WTC11 (cell line): ENCODE results near the gene MAPK8IP2. TPM values are rescaled to one million over a fixed set of nuclear protein-coding genes. Genes with fewer than 3 reads are reported as not detected.

Source experiments
- ATAC-seq: fragments of 200-7000 bp; cut with Tn5 transposase; 2 replicates; pipeline ENCODE4 v1.10.0; 2021; ENCODE audit warnings: mild to moderate bottlenecking, moderate library complexity
- CTCF ChIA-PET: fragments of 300-600 bp; sonication (Branson Sonifier 250); formaldehyde crosslinking; loops from one replicate; lab custom pipeline; 2021; ENCODE audit warnings: antibody characterized with exemption; lab: Charles Lee
- POLR2A ChIA-PET: fragments of 350-600 bp; sonication (Branson Sonifier 250); formaldehyde crosslinking; loops from one replicate; lab custom pipeline; 2021; ENCODE audit warnings: antibody characterized with exemption; lab: Charles Lee
- DNase-seq: peaks from one replicate; pipeline ENCODE4 v3.0.0; 2021; ENCODE audit warnings: low spot score
- H3K27ac Mint-ChIP-seq: 2 replicates; pipeline ENCODE4 v1.8.0; 2021; ENCODE audit warnings: mixed read lengths
- H3K27me3 Mint-ChIP-seq: 2 replicates; pipeline ENCODE4 v1.8.0; 2021; ENCODE audit warnings: low read depth, mild to moderate bottlenecking, moderate library complexity, mixed read lengths
- H3K36me3 Mint-ChIP-seq: 2 replicates; pipeline ENCODE4 v1.8.0; 2021; ENCODE audit warnings: mixed read lengths
- H3K4me1 Mint-ChIP-seq: 2 replicates; pipeline ENCODE4 v1.8.0; 2022; ENCODE audit warnings: mixed read lengths
- H3K4me3 Mint-ChIP-seq: 2 replicates; pipeline ENCODE4 v1.8.0; 2021; ENCODE audit warnings: mild to moderate bottlenecking, moderate library complexity, mixed read lengths
- H3K9me3 Mint-ChIP-seq: 2 replicates; pipeline ENCODE4 v1.8.0; 2021; ENCODE audit warnings: mixed read lengths
- ATF1 ChIP-seq: sonication (generic); formaldehyde crosslinking; IDR thresholded peaks from 2 replicates; pipeline ENCODE4 v1.8.1; 2023; ENCODE audit warnings: mild to moderate bottlenecking, moderate library complexity, missing genetic modification reagents
- JUN ChIP-seq: sonication (generic); formaldehyde crosslinking; IDR thresholded peaks from 2 replicates; pipeline ENCODE4 v1.8.0; 2023; ENCODE audit warnings: mild to moderate bottlenecking, missing genetic modification reagents
- MXD4 ChIP-seq: fragments of 250-450 bp; sonication (Bioruptor Pico); IDR thresholded peaks from 2 replicates; pipeline ENCODE4 v1.8.0; 2021; ENCODE audit warnings: mild to moderate bottlenecking, moderate library complexity, borderline replicate concordance
- NFATC4 ChIP-seq: fragments of 250-450 bp; sonication (Bioruptor Pico); IDR thresholded peaks from 2 replicates; pipeline ENCODE4 v1.9.0; 2021; ENCODE audit warnings: mild to moderate bottlenecking
- NFE2L1 ChIP-seq: sonication (generic); formaldehyde crosslinking; IDR thresholded peaks from 2 replicates; pipeline ENCODE4 v1.8.1; 2023; ENCODE audit warnings: missing genetic modification reagents
- NR1H2 ChIP-seq: sonication (generic); formaldehyde crosslinking; IDR thresholded peaks from 2 replicates; pipeline ENCODE4 v1.9.0; 2021; ENCODE audit warnings: mild to moderate bottlenecking, moderate library complexity, missing genetic modification reagents
- NR3C1 ChIP-seq: sonication (generic); formaldehyde crosslinking; conservative IDR thresholded peaks from 2 replicates; pipeline ENCODE4 v1.8.1; 2023; ENCODE audit warnings: low read depth, mild to moderate bottlenecking, missing genetic modification reagents
- RORB ChIP-seq: fragments of 250-450 bp; sonication (Bioruptor Pico); IDR thresholded peaks from 2 replicates; pipeline ENCODE4 v1.9.0; 2021; ENCODE audit warnings: mild to moderate bottlenecking
- TEAD1 ChIP-seq: sonication (generic); formaldehyde crosslinking; IDR thresholded peaks from 2 replicates; pipeline ENCODE4 v1.8.0; 2022; ENCODE audit warnings: mild to moderate bottlenecking, missing genetic modification reagents
- TEAD4 ChIP-seq: sonication (generic); formaldehyde crosslinking; IDR thresholded peaks from 2 replicates; pipeline ENCODE4 v1.8.0; 2022; ENCODE audit warnings: mild to moderate bottlenecking, missing genetic modification reagents
- ZNF232 ChIP-seq: sonication (generic); formaldehyde crosslinking; IDR thresholded peaks from 2 replicates; pipeline ENCODE4 v1.8.0; 2022; ENCODE audit warnings: mild to moderate bottlenecking, missing genetic modification reagents
- ZNF263 ChIP-seq: sonication (generic); formaldehyde crosslinking; IDR thresholded peaks from 2 replicates; pipeline ENCODE4 v1.8.1; 2022; ENCODE audit warnings: low read depth, mild to moderate bottlenecking, moderate library complexity, missing genetic modification reagents
- ZNF416 ChIP-seq: fragments of 250-450 bp; sonication (Bioruptor Pico); IDR thresholded peaks from 2 replicates; pipeline ENCODE4 v1.9.0; 2021; ENCODE audit warnings: mild to moderate bottlenecking, inconsistent platforms
- total RNA-seq: library from RNA; stranded (reverse); gene quantifications from 3 replicates; pipeline ENCODE4 v1.2.3, GENCODE V29; 2021
- TF ChIP-seq, protein P1 (sequence below): sonication (generic); formaldehyde crosslinking; IDR thresholded peaks from 2 replicates; pipeline ENCODE4 v1.8.0; 2022; ENCODE audit warnings: mild to moderate bottlenecking, missing genetic modification reagents
- TF ChIP-seq, protein P2 (sequence below): sonication (generic); formaldehyde crosslinking; IDR thresholded peaks from 2 replicates; pipeline ENCODE4 v1.8.1; 2023; ENCODE audit warnings: mild to moderate bottlenecking, missing genetic modification reagents
- TF ChIP-seq, protein P3 (sequence below): sonication (generic); formaldehyde crosslinking; IDR thresholded peaks from 2 replicates; pipeline ENCODE4 v1.8.1; 2023; ENCODE audit warnings: mild to moderate bottlenecking, missing genetic modification reagents, borderline replicate concordance
- TF ChIP-seq, protein P4 (sequence below): sonication (generic); formaldehyde crosslinking; IDR thresholded peaks from 2 replicates; pipeline ENCODE4 v1.8.1; 2022; ENCODE audit warnings: low read depth, missing genetic modification reagents, borderline replicate concordance
- TF ChIP-seq, protein P5 (sequence below): sonication (generic); formaldehyde crosslinking; conservative IDR thresholded peaks from 2 replicates; pipeline ENCODE4 v1.8.1; 2023; ENCODE audit warnings: mild to moderate bottlenecking, low read depth, missing genetic modification reagents, moderate library complexity

Gene MAPK8IP2
- total RNA-seq, 1 experiment from 2014 or later: 4.9 TPM

DNA sequence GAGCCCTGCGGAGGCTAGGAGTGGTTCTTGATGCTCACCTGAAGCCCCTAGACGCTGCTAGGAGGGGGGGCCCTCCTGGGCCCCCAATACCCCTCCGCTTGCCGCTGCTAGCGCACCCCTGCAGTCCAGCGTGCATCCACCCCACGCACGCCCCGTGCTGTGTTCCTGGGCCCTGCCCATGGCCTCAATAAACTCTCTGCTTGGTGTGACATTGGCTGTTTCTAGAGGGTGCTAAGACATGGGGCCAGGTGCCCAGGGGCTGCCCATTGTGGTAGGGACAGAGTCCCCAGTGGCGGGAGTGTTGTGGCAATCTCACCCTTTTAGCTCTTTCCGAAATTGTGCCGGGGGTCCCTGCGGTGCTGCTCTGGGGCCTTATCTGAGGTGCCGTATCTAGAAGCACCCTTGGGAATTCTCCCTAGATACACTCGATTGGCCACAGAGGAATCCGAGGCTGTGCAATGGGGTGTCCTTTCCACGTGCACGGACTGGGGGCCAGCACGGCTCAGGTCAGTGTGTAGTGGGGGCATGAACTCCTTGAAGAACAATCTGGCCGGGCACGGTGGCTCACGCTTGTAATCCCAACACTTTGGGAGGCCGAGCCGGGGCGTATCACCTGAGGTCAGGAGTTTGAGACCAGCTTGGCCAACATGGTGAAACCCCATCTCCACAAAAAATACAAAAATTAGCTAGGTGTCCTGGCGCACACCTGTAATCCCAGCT is 10.9 kb downstream of the MAPK8IP2 start:
- Mint-ChIP-seq H3K27me3 (peaks cover 16% of the 10 kb centered on the region), H3K9me3 (no peaks in the 10 kb centered on the region), H3K36me3 (no peaks in the 10 kb centered on the region), H3K4me1 (peaks cover 14% of the 10 kb centered on the region), H3K27ac (no peak overlapping the region), H3K4me3 (no peak overlapping the region)
- ATAC-seq (no peak), DNase-seq (no peak)
- ChIA-PET CTCF (interaction anchor here (1.3 to 2.5 kb wide), 4 partner anchors 9 to 163 kb away, joined by 4 to 12 read pairs (median 8); partner anchors contain the start of genes ARSA and SYCE3), POLR2A (no interaction called here)
- no peak for TF ChIP-seq RORB
- no peak for TF ChIP-seq JUN (CRISPR knock-in tag)
- TF ChIP-seq, protein P1, sequence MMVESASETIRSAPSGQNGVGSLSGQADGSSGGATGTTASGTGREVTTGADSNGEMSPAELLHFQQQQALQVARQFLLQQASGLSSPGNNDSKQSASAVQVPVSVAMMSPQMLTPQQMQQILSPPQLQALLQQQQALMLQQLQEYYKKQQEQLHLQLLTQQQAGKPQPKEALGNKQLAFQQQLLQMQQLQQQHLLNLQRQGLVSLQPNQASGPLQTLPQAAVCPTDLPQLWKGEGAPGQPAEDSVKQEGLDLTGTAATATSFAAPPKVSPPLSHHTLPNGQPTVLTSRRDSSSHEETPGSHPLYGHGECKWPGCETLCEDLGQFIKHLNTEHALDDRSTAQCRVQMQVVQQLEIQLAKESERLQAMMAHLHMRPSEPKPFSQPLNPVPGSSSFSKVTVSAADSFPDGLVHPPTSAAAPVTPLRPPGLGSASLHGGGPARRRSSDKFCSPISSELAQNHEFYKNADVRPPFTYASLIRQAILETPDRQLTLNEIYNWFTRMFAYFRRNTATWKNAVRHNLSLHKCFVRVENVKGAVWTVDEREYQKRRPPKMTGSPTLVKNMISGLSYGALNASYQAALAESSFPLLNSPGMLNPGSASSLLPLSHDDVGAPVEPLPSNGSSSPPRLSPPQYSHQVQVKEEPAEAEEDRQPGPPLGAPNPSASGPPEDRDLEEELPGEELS (CRISPR knock-in tag): no peak
- no peak for TF ChIP-seq TEAD4 (CRISPR knock-in tag)
- TF ChIP-seq NR1H2 (CRISPR knock-in tag): no peak
- TF ChIP-seq, protein P2, sequence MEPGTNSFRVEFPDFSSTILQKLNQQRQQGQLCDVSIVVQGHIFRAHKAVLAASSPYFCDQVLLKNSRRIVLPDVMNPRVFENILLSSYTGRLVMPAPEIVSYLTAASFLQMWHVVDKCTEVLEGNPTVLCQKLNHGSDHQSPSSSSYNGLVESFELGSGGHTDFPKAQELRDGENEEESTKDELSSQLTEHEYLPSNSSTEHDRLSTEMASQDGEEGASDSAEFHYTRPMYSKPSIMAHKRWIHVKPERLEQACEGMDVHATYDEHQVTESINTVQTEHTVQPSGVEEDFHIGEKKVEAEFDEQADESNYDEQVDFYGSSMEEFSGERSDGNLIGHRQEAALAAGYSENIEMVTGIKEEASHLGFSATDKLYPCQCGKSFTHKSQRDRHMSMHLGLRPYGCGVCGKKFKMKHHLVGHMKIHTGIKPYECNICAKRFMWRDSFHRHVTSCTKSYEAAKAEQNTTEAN (CRISPR knock-in tag): no peak
- TF ChIP-seq NFATC4 (CRISPR knock-in tag): no peak
- no peak for TF ChIP-seq MXD4
- TF ChIP-seq, protein P3, sequence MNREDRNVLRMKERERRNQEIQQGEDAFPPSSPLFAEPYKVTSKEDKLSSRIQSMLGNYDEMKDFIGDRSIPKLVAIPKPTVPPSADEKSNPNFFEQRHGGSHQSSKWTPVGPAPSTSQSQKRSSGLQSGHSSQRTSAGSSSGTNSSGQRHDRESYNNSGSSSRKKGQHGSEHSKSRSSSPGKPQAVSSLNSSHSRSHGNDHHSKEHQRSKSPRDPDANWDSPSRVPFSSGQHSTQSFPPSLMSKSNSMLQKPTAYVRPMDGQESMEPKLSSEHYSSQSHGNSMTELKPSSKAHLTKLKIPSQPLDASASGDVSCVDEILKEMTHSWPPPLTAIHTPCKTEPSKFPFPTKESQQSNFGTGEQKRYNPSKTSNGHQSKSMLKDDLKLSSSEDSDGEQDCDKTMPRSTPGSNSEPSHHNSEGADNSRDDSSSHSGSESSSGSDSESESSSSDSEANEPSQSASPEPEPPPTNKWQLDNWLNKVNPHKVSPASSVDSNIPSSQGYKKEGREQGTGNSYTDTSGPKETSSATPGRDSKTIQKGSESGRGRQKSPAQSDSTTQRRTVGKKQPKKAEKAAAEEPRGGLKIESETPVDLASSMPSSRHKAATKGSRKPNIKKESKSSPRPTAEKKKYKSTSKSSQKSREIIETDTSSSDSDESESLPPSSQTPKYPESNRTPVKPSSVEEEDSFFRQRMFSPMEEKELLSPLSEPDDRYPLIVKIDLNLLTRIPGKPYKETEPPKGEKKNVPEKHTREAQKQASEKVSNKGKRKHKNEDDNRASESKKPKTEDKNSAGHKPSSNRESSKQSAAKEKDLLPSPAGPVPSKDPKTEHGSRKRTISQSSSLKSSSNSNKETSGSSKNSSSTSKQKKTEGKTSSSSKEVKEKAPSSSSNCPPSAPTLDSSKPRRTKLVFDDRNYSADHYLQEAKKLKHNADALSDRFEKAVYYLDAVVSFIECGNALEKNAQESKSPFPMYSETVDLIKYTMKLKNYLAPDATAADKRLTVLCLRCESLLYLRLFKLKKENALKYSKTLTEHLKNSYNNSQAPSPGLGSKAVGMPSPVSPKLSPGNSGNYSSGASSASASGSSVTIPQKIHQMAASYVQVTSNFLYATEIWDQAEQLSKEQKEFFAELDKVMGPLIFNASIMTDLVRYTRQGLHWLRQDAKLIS: no peak

DNA sequence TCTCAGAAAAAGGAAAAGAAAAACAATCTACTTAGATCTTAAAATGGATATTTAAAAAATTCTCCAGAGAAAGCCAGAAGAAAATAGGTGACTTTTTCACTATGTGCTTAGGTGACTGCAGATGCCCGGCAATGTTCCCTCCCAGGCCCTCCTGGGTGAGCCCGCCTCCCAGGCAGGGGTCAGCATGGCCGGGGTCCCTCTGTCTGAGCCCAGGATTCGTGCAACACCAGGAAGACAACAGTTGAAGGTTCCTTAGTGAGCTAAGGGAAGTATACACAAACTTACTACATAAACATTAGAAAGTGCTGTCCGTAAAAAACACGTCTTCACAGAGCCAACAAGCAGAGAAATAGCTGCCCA is 11.6 kb downstream of the MAPK8IP2 start:
- Mint-ChIP-seq H3K4me1 (peaks cover 14% of the 10 kb centered on the region), H3K27me3 (peaks cover 16% of the 10 kb centered on the region), H3K36me3 (no peaks in the 10 kb centered on the region), H3K27ac (no peak overlapping the region), H3K9me3 (no peaks in the 10 kb centered on the region), H3K4me3 (no peak overlapping the region)
- no peak for DNase-seq
- ChIA-PET CTCF (interaction anchor here (0.6 to 2.5 kb wide), 11 partner anchors 9 to 470 kb away, joined by 3 to 12 read pairs (median 4); partner anchors contain the start of genes ARSA, CHKB, SCO2 and SYCE3), POLR2A (no interaction called here)
- no peak for ATAC-seq
- TF ChIP-seq, protein P4, sequence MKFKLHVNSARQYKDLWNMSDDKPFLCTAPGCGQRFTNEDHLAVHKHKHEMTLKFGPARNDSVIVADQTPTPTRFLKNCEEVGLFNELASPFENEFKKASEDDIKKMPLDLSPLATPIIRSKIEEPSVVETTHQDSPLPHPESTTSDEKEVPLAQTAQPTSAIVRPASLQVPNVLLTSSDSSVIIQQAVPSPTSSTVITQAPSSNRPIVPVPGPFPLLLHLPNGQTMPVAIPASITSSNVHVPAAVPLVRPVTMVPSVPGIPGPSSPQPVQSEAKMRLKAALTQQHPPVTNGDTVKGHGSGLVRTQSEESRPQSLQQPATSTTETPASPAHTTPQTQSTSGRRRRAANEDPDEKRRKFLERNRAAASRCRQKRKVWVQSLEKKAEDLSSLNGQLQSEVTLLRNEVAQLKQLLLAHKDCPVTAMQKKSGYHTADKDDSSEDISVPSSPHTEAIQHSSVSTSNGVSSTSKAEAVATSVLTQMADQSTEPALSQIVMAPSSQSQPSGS (CRISPR knock-in tag): no peak
- TF ChIP-seq, protein P5, sequence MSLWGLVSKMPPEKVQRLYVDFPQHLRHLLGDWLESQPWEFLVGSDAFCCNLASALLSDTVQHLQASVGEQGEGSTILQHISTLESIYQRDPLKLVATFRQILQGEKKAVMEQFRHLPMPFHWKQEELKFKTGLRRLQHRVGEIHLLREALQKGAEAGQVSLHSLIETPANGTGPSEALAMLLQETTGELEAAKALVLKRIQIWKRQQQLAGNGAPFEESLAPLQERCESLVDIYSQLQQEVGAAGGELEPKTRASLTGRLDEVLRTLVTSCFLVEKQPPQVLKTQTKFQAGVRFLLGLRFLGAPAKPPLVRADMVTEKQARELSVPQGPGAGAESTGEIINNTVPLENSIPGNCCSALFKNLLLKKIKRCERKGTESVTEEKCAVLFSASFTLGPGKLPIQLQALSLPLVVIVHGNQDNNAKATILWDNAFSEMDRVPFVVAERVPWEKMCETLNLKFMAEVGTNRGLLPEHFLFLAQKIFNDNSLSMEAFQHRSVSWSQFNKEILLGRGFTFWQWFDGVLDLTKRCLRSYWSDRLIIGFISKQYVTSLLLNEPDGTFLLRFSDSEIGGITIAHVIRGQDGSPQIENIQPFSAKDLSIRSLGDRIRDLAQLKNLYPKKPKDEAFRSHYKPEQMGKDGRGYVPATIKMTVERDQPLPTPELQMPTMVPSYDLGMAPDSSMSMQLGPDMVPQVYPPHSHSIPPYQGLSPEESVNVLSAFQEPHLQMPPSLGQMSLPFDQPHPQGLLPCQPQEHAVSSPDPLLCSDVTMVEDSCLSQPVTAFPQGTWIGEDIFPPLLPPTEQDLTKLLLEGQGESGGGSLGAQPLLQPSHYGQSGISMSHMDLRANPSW: no peak
- TF ChIP-seq TEAD1 (CRISPR knock-in tag) (no peak), ZNF263 (CRISPR knock-in tag) (no peak), ZNF232 (CRISPR knock-in tag) (no peak), TEAD4 (CRISPR knock-in tag) (no peak), ZNF416 (CRISPR knock-in tag) (no peak), ATF1 (no peak), NR3C1 (CRISPR knock-in tag) (no peak), JUN (CRISPR knock-in tag) (no peak), NFE2L1 (CRISPR knock-in tag) (no peak)
- TF ChIP-seq, protein P3: no peak
- TF ChIP-seq, all 79 proteins: peak for 0
